ENCODE results near the gene DDX51.

GRCh38 chr12:132181570-132182200 is 37.6 kb upstream of the DDX51 start:
- TF ChIP-seq TAF1 (IDR thresholded peaks at IDR 0.05; ENCODE audit: low read depth, low read length): no peak
- TF ChIP-seq POLR2AphosphoS5 (IDR thresholded peaks at IDR 0.05; ENCODE audit: low read depth, low read length): no peak
- TF ChIP-seq POLR2A (IDR thresholded peaks at IDR 0.05; ENCODE audit: low read depth, low read length): no peak
- TF ChIP-seq PAX5 (IDR thresholded peaks at IDR 0.05; ENCODE audit: insufficient read depth, low read length, severe bottlenecking): no peak
- no peak for TF ChIP-seq SPI1 (IDR thresholded peaks at IDR 0.05; ENCODE audit: low read depth, low read length)

All from GM12891 (cell line).